HG03520 (cell line): ENCODE data around the gene TMEM255B.
"Not testable (repeated sequence)": the region's sequence is repeated elsewhere in the genome, so short reads cannot be mapped to it uniquely, and the experiment has no call there.

Source experiments
- ATAC-seq: cut with Tn5 transposase; IDR thresholded peaks from one replicate; pipeline ENCODE4 v1.9.1; 2021; ENCODE audit warnings: mild to moderate bottlenecking, moderate library complexity; ENCODE audit not compliant: unreplicated experiment

TMEM255B gene

DNA sequence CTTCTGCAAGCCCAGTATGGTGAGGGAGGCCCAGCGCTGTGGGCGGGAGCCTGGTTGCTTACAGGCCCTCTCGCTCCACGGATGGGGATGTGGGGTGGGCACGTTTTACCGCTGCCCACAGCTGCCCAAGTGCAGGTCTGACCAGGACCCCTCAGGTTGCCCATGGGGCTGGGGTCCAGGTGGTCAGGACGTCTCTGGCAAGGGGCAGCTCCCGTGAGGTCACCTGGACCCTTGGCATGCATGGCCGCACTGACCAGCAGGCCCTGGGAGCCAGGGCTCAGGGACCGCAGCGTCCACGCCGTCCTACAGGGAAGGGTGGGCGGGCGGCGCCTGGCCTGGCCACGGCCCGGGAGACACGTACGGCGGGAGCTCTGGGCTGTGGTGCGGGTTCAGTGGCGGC, 72.0 kb downstream of the TMEM255B start:
- ATAC-seq, result no peak

DNA sequence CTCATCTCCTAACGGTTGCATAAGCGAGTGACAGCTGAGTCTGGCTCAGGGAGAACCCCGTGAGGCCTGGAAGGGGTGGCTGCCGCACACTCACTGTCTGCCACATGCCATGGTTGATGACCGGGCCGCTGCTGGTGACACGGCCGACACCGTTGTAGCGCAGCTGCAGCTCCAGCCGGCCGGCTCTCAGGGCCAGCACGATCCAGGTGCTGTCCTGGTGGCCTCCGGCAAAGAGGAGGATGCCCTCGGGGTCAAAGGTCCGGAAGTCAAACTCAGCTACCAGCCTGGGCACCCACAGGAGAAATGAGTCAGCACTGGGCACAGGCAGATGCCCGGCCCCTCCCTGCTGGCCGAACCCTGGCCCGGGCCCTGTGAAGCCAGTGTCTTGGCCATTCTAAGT, 73.2 kb downstream of the TMEM255B start:
- no peak for ATAC-seq

DNA sequence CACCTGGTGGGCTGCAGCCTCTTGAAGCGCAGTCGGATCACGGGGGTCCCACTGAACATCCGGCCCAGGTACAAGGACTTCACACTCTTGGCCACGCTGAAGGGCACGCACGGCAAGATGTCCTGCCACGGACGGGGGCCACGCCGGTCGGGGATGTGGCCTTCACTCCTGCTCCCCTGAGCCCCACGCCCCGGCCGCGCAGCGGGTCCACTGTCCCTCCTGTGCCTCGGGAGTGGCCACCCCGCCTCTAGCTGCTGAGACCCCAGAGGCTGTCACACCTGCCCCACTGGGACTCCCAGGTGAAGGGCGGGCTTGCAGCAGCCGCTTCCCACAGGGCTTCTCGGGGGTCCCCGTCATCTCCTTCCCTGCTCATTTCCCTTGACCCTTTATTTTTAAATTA, 73.6 kb downstream of the TMEM255B start:
- ATAC-seq, result no peak

DNA sequence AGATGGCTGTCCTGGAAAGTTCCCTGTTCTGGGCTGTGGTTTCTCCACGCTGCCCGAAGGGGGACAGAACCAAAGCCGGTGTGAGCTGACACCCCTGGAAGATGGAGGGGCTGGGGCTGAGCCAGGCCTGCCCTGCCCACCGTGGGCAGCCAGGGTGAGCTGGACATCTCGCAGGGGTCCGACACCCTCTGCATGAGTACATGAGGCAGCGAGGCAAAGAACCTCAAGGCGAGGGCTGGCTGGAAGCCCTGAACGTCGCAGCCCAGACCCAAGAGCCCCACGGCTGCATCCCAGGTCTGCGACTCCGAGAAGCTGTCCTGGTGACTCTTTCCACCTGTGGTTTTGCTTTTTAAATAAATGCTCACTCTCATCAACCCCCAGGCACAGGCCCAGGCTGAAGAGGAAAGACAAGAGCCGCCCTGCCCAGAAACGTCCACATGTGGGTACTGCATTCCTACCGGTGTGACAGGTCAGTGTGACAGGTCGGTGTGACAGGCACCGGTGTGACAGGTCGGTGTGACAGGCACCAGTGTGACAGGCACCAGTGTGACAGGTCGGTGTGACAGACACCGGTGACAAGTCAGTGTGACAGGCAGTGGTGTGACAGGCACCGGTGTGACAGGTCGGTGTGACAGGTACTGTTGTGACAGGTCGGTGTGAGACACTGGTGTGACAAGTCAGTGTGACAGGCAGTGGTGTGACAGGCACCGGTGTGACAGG, 74.2 kb downstream of the TMEM255B start:
- no peak for ATAC-seq

DNA sequence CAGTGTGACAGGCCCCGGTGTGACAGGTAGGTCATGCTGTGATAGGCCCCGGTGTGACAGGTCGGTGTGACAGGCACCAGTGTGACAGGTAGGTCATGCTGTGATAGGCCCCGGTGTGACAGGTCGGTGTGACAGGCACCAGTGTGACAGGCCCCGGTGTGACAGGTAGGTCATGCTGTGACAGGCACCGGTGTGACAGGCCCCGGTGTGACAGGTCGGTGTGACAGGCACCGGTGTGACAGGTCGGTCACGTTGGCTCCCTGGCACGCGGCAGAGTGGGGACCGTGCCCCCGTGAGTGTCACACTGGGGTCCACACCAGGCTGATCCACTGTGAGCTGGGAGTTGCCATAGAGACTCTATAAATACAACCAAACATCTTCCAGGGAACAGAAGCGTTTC, 75.0 kb downstream of the TMEM255B start:
- ATAC-seq, result not testable (repeated sequence)

DNA sequence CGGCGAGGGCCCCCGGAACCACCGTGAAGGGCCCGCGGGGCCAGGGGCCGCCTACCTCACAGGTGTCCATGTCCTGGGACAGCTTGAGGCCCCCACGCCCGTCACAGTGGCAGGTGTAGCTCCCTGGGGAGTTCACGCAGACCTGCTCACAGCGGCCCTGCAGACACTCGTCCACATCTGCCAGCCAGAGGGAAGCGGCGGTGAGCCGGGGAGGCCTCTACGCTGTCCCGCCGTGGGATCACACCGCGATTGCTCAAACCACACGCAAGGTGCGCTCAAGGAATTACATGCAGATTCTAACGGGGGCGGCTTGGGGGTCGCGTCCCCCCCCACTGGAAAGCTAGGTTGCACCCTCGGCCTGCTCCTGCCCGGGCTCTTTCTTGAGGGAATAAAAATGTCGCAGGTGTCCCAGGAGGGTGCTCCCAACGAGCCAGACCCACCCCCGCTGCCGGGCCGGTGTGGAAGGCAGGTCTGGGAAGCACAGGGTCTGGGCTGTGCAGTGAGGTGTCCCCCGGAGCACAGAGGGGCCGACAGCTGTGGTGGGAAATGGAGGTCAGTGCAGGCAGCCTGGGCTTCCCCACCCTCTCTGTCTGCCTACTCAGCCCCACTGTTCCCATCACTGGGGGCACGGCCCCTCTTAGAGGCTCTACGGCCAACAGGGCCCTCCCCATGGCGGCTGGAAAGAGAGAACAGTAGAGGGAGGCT, 75.6 kb downstream of the TMEM255B start:
- ATAC-seq, result no peak

DNA sequence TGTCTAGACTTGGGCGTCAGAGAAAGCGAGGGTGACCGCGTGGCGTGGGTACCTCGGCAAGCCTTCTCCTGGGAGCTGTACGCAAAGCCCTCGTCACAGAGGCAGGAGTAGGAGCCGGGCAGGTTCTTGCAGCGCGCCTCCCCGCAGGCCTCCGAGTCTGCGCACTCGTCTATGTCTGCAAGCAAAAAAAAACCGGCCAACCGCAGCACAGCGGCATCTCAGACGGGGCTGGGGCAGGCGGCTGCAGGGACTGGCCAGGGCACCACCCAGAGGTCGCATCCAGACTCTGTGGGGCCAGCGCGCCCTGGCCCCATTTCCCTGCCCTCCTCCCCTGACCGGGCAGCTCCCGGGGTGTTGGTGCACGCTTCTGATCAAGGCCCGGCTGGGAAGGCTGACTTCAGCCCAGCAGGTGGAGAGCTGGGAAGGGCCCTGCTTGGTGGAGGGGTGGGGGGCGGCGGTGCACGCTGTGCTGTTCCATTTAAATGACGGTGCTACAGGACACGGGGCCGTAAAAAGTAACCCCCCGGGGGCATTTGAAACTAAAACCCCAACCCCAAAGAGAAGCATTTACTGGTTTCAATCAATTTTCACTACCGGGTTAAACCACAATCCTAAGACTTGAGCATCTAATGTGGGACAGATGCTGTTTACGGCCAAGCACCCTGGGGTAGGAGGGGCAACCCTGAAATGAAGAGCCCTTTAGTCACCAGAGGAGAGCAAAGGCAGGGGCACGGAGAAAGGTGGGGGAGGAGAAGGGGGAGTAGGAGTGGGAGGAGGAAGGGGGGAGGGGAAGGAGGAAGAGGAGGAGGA, 76.6 kb downstream of the TMEM255B start:
- no peak for ATAC-seq

DNA sequence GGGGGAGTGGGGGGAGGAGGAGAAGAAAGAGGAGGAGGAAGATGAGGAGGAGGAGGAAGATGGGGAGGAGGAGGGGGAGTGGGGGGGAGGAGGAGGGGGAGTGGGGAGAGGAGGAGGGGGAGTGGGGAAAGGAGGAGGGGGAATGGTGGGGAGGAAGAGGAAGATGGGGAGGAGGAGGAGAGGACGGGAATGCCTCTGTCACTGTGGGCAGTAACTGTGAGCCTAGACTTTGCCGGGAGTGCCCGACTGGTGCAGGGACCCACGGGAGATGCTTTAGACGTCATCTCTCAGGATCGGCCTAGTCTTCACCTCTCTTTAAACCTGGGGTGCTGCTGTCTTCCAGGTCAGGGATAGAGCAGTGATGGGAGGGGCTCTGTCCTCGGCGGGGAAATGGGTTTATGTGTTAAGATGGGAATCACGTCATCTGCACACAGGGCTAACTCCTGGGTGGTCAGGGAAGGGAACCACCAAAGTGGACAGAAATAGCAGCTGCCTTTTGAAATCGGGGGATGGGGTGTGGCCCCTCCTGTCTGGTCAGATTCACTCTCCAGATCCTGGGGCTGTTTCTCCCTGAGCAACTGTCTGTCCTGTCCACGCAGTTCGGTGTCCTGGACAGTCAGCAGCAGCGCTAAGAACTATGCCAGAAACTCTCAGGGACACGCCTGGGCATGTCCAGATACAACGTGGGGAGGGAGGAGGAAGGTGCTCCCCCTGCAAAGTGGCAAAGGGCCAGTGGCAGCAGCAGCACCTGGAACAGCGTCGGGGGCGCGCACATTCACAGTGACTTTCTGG, 77.9 kb downstream of the TMEM255B start:
- ATAC-seq, result no peak

DNA sequence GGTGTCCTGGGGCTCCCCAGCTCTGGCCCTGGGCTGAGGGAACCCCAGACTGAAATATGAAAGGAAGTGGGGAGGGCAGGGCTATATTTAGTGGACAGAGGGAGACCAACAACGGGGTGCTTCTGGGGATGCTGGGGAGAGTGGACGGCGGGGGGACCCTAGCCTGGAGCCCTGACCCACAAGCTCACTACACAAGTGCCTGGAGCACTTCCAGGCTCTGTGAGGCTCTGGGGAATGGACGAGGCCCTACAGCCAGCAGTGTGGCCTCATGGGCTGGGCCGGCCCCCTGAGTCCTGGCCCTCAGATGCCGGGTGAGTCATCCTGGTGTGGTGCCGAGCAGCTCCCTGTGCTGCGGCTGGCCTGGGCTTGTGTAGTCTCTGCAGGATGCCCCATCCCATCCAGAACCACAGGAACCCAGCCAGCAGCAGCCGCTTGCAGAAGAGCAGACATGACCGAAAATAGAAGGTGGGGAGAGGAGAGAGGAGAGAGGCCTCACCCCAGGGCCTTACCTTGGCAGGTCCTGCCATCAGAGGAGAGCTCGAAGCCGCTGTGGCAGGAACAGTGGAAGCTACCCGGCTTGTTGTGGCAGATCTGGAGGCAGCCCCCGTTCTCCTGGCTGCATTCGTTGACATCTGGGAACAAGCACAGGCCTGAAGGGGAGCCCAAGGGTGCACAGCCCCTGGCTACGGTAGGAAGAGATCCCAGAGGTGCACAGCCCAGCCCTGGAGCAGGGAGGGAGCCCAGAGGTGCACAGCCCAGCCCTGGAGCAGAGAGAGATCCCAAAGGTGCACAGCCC, 78.7 kb downstream of the TMEM255B start:
- no peak for ATAC-seq

DNA sequence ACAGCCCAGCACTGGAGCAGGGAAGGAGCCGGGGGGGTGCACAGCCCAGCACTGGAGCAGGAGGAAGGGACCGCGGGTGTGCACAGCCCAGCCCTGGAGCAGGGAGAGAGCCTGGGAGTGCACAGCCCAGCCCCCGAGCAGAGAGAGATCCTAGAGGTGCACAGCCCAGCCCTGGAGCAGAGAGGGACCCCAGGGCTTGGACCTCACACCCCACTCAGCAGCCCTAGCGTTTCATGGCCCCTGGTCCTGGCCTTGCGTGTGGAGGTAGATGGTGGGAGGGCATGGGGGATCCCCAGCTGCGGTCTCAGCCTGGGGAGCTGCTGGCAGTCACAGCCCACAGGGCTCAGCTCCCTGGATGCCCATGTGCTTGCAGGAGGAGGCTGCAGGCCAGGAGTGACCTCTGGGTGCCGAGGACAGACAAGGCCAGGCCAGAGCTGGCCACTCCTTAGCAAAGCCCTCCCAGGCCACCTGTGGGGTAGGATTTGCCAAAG, 79.7 kb downstream of the TMEM255B start:
- no peak for ATAC-seq

DNA sequence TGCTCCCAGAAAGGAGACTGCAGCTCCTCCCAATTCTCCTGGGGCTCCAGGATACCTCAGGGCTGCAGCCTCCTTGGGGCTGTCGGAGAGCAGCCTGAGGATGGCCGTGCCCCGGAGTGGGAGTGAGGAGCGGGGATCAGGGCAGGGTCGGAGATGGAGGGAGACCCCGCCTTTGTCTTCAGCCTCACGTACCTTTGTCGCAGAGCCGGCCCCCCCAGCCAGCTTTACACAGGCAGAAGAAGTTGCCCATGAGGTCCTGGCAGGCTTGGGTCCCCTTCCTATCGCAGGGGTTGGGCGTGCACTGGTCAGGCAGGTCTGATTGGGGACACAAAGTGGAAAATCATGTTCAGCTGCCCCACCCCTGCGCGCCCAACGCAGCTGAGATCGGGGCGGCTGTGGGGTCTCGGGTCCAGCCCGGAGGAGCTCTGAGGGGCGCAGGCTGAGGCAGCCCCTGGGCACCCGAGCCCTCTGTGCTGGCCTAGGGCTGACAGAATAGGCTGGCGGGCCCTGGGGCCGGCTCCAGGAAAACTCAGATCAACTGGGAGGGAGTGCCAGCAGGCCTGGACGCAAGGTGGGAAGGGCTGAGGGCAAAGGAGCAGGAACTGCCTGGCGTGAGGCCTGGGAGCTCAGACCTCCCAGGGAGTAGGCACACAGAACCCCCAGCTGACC, 80.6 kb downstream of the TMEM255B start:
- no peak for ATAC-seq

DNA sequence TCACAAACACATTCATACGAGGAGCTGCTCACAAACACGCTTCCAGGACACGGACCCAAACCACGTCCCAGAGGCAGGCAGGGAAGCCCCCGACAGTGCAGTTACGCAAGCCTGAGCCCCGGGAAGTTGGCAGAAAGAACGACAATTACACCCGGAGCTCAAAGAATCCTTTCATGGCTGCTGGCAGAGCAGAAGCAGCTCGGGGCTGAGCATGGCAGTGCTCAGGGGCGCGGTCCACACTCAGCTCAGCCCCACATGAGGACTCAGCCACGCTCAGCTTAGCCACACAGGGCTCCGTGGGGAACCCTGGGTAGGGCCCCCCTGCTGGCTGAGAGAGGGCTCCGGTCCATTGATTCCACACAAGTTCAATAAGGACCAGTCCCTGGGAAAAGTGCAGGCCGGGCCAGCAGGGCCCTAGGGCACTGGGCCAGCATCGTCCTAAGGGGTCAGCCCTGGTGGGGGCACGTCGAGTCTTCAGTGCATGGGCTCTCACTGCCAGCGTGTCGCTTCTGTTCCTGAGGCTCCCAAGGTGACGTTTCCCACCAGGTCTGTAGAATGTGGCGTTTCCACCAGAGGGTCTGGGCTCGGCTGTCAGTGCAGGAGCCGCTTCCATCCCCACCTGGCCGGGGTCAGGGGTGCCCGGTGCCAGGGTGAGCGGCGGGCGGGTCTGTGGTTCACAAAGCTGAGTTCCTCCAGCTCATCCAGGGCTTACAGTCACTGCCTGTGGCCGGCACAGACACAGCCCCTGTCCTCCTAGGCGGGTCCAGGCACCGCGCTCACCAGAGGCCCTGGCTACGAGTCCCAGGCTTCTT, 81.7 kb downstream of the TMEM255B start:
- no peak for ATAC-seq

DNA sequence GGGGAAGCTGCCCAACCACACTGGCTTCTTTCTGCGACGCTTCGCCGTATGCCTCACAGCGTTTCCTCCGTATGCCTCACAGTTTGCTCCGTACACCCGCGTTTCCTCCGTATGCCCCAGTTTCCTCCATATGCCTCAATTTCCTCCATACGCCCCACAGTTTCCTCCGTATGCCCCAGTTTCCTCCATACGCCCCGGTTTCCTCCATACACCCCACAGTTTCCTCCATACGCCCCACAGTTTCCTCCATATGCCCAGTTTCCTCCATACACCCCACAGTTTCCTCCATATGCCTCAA, 82.3 kb downstream of the TMEM255B start:
- no peak for ATAC-seq

DNA sequence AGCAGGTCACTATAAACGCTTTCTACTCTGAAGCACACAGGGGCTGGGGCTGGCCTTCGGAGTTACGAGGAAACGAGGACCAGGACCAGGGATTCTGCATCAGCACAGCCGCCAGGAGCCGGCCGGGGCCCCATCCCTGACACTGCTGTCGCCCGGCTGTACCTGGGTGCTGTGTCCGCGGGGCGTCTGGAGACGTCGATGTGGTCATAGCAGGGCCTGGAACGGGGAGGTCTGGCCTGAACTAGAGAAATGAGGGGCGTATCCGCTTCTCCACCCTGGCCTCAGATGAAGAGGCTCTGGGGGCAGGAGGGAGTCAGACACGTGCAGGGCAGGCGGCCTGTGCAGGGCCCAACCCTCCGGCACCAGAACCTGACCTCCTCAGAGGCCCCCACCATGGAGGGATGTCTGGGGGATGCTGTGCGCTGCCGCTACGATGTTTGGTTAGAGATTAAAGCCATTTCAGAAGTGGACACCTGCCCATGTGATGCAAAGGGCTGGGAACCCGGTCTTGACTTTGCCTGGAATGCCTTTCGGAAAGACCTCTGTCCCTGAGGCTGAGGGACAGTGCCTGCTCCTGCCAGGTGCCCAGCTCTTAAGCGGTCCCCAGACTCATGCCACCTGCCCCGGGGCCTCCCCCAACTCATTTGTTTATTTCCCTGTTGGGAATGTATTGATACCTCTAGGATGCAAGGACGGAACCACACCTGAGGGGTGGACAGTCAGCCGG, 83.5 kb downstream of the TMEM255B start:
- ATAC-seq, result no peak

DNA sequence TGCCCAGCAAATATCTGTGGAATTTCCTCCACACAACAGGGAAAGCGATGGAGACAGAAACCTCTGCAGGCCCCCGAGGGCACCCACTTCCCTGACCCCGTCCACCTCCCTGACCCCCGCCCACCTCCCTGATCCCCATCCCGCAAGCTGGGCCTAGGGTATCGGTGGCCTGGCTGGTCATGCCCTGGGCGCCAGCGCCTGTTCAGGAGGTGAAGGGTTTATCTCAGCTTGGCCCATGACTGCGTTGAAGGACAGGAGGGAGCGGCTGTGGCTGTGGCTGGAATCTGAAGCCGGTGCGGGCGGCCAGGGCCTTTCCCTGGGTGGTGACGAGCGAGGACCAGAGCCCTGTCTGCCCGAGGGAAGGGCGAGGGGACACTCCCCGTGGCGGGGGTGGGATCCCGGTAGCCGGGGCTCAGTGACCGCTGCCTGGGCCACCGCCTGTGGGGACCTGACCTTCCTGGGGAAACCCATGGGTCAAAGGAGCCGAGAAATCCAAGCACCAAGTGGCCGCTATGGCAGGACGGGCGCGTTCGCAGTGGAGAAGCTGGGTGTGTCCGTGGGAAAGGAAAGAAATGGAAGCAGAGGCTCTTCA, 84.1 kb downstream of the TMEM255B start:
- no peak for ATAC-seq

DNA sequence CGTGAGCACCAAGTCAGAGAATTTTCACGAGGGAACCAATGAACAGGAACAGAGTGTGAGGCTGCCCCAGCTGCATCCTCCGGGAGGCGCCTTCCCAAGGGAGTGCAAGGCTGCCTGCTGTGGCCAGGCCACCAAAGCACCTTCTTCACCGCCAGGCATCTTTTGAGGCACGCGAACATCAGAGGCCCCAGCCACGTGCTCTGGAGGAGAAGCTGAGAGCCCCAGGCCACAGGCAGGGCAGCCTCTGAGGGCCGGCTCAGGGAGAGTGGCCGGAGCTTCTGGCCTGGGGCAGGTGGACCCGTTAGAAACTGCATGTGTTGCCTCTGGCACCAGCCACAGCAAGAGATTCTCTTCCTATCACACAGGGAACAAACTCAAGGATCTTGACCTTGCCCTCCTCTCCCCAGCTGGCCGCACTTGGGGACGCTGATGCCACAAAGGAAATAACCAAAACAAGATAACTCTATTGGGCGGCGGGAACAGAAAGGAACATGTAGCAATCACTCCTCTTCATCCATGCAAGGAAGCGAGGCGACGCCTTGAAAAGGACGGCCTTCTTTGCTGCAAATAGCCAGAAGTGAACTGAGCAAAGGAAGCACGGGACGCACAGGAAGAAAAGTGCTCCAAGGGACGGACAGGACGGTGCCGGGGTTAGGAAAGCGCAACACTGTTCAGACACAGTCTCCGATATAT, 85.0 kb downstream of the TMEM255B start:
- no peak for ATAC-seq

DNA sequence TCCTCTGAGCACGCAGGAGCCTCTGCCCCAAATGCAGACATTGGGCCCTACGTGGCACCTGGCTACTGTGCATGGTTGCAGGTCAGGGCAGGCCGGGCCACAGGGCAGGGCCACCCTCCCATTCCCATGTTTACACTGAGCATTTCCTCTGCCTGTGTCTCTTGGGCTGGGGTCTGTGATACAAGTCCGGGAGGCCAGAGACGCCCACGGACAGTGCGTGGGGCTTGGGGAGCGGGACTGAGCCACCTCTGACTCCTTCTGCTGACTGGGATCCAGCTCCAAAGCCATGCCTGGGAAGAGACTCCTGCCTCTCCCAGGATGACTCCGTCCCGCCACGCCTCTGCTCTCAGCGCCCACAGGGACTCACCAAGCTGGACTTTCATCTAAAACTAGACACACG, 86.0 kb downstream of the TMEM255B start:
- ATAC-seq, result no peak
